Activated naive CD4-positive, alpha-beta T cell treated with anti-CD3 and anti-CD28 coated beads, Interleukin-2, amount 50 U/mL, for 24 hours (primary cell): ENCODE data around the gene UNC80.

Experiments
- H3K27ac Mint-ChIP-seq: one replicate; pipeline ENCODE4 v1.8.0; 2021; ENCODE audit warnings: mild to moderate bottlenecking, mixed read lengths
- H3K27me3 Mint-ChIP-seq: one replicate; pipeline ENCODE4 v1.8.0; 2021; ENCODE audit warnings: mixed read lengths
- H3K36me3 Mint-ChIP-seq: one replicate; pipeline ENCODE4 v1.8.0; 2021; ENCODE audit warnings: mixed read lengths
- H3K4me1 Mint-ChIP-seq: one replicate; pipeline ENCODE4 v1.8.0; 2021; ENCODE audit warnings: mixed read lengths
- H3K4me3 Mint-ChIP-seq: one replicate; pipeline ENCODE4 v1.8.0; 2021; ENCODE audit warnings: mild to moderate bottlenecking, mixed read lengths
- H3K9me3 Mint-ChIP-seq: one replicate; pipeline ENCODE4 v1.8.0; 2021; ENCODE audit warnings: mixed read lengths

UNC80 gene

DNA sequence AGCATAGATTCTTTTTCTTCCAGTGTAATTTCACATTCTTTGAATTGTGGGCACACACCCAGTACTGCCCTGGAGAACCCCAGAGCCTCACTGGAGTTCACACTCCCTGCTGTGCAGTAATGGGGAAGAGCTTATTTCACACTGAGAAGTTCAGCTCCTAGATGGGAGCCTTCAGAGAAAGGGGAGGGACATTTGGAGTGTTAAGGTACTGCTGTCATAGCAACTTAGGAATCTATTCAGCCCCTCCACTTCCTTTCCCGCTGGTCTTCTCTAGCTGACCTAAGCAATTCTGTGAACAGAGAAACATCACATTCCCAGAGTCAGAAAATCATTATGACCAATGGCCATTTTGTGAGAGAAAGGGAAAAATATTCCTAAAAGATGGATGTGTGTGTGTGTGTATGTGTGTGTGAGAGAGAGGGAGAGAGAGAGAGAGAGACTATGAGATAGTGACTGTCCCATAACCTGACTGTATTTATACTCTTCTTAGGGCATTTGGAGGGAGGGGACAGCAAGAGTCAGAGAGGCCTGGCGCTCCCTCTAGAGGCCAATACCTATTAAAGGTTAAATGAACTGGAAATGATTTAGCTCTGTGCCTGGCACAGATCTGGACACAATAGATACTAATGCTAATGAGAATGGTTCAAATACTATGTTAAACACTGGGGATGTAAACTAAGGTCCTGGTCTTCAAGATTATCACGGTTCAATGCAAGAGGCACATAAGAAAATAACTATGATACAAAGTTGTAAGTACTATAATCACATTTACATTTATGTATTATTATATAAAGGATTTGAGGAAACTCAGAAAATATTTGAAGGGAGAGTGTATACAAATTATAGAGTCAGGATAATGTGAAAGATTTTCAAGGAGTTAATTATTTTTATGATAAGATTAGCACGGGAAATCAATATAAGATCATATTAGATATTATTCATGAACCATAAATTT lies 189.3 kb downstream of the UNC80 start:
- H3K36me3 Mint-ChIP-seq = no peaks in the 10 kb centered on the region
- no peaks in the 10 kb centered on the region for H3K4me1 Mint-ChIP-seq
- no peak overlapping the region for H3K4me3 Mint-ChIP-seq
- H3K27ac Mint-ChIP-seq = no peak overlapping the region
- no peaks in the 10 kb centered on the region for H3K27me3 Mint-ChIP-seq
- H3K9me3 Mint-ChIP-seq = no peaks in the 10 kb centered on the region

DNA sequence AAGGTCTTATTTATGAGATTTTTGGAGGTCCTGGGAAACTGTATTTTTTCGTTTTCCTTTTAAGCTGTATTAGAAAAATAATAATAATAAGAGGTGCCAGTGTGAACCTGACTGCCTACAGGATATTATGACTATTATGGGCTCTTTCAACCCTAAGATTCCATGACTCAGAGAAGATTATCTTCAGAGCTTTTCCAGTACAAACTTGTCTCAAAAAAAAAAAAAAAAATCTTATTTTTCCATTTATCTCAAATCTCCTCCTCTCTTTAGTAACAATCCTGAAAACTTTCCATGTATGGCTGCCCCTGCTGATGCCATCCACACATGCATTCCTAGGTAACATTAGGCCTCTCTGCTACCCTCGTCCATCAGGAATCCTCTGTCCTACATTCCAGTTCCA lies 194.1 kb downstream of the UNC80 start:
- Mint-ChIP-seq H3K9me3 (no peaks in the 10 kb centered on the region), H3K4me1 (no peaks in the 10 kb centered on the region), H3K4me3 (no peak overlapping the region), H3K27me3 (no peaks in the 10 kb centered on the region), H3K27ac (no peak overlapping the region), H3K36me3 (no peaks in the 10 kb centered on the region)

DNA sequence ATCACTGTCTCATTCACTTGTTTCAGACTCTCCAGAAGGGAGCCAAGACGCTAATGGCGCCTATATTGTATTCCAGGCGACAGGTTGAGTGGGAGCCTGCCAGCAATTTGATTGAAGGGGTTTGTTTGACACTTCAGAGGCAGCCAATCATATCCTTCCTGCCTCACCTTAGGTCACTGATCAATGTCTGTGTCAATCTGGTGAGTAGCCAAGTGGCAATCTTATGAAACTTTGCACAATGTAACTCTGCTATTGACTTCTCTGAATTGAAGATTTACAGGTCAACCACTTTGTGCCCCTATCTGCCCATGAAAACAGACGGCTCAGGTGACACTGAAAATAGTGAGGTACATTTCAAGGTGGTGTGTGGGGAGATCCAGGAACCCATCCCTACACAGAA lies 198.1 kb downstream of the UNC80 start:
- Mint-ChIP-seq H3K4me3 (no peak overlapping the region), H3K27ac (no peak overlapping the region), H3K4me1 (no peaks in the 10 kb centered on the region), H3K27me3 (peaks cover 8% of the 10 kb centered on the region), H3K9me3 (no peaks in the 10 kb centered on the region), H3K36me3 (no peaks in the 10 kb centered on the region)

DNA sequence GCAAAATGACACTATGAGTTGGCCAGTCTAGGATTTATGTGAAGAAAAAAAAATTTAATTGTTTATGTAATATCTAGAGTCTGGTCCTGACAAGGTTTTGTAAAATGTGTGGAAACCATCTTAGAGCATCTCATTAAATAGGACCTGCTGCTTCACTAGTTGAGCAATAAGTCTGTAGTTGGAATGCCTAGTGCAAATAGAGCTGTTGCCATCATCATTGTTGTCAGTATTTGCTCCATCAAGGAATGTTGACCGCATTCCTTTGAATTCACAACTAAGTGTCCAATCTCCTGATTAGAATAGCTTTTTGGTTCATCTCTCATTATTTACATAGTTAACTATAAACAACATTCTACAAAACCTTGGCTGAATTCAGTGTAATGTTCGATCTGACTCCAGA lies 198.6 kb downstream of the UNC80 start:
- Mint-ChIP-seq H3K27me3 (peaks cover 8% of the 10 kb centered on the region), H3K36me3 (no peaks in the 10 kb centered on the region), H3K4me1 (no peaks in the 10 kb centered on the region), H3K27ac (no peak overlapping the region), H3K4me3 (no peak overlapping the region), H3K9me3 (no peaks in the 10 kb centered on the region)

DNA sequence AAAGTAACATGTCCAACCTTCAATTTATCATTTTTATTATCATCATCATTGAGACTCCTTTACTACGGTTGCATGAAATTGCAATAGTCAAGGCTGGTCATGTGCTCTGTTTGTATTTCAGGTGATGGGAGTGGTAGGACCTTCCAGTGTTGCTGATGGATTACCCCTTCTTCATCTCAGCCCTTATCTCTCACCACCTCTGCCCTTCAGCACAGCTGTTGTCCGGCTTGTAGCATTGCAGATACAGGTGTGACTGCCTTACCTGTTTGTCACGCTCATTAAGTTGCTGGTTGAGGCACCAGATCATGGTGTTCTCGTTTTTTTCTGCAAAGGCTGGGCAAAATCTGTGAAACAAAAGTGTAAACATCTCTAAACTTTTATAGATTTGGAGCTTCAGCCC lies 199.1 kb downstream of the UNC80 start:
- Mint-ChIP-seq H3K4me3 (no peak overlapping the region), H3K36me3 (no peaks in the 10 kb centered on the region), H3K27ac (no peak overlapping the region), H3K4me1 (no peaks in the 10 kb centered on the region), H3K27me3 (peaks cover 8% of the 10 kb centered on the region), H3K9me3 (no peaks in the 10 kb centered on the region)

DNA sequence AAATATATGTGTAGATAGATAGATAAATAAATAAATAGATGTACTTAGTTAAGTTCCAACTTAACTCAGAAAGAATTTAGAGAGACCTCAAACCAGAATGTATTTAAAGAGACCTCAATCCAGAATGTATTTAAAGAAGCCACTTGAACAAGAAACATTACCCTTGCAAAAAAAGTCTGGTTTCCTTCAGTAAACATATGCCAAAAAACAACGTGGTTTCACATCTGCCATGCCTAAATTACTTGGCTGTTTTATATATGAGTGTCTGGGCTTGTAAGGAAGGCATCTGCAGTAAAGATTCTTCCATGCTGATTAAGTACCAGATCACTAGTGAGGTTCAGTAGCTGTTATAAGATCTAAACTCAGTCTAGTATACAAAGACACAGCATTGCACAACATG lies 201.7 kb downstream of the UNC80 start:
- no peaks in the 10 kb centered on the region for H3K4me1 Mint-ChIP-seq
- H3K27me3 Mint-ChIP-seq = peaks cover 8% of the 10 kb centered on the region
- no peaks in the 10 kb centered on the region for H3K9me3 Mint-ChIP-seq
- no peak overlapping the region for H3K27ac Mint-ChIP-seq
- H3K36me3 Mint-ChIP-seq = no peaks in the 10 kb centered on the region
- H3K4me3 Mint-ChIP-seq = no peak overlapping the region

DNA sequence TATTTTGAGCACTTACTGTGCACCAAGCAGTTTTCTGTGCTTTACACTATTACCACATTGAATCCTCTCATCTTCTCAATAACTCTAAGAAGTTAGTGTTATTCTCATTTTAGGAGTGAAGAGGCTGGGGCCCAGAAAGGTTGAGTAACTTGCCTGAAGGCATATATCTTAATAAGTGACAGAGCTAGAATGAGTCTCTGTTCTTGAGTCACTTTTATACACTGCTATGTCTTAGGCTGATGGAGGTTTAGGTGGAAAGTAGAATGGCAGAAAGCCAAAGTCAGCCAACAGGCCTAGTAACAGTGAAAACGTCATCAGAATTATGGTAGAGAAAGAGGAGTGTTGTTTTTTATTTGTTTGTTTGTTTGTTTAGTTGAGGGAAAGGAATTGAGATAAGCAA lies 202.9 kb downstream of the UNC80 start:
- peaks cover 8% of the 10 kb centered on the region for H3K27me3 Mint-ChIP-seq
- no peaks in the 10 kb centered on the region for H3K9me3 Mint-ChIP-seq
- no peak overlapping the region for H3K27ac Mint-ChIP-seq
- H3K36me3 Mint-ChIP-seq = no peaks in the 10 kb centered on the region
- no peaks in the 10 kb centered on the region for H3K4me1 Mint-ChIP-seq
- H3K4me3 Mint-ChIP-seq = no peak overlapping the region

DNA sequence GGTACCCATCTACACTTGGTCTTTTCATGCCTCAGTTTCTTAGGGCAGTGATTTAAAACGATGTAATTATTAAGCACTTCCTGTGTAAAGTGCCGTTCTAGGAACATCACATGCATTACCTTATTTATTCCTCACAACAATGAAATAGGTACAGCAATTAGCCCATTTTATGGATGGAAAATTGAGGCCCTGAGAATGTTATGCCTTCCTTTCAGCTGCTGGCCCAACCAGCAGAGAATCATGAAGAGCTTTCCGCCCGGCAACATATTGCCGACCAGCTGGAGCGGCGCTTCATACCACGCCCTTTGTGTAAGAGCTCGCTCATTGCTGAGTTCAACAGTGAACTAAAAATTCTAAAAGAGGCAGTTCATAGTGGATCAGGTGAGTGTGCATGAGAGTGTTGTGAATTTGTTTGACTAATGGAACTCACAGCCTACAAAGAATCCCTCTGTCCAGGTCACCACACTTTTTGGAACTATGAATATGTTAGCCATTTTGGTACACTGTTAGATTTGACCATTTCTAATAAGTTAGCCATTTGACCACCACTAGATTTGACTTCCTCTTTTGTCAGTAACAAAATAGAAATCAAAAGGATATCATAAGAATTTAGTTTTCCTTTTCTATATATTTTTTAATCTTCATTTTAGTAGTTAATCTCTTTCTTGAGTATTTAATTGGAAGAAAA lies 205.2 kb downstream of the UNC80 start:
- peaks cover 6% of the 10 kb centered on the region for H3K27me3 Mint-ChIP-seq
- H3K27ac Mint-ChIP-seq = no peak overlapping the region
- H3K36me3 Mint-ChIP-seq = no peaks in the 10 kb centered on the region
- H3K4me1 Mint-ChIP-seq = no peaks in the 10 kb centered on the region
- no peak overlapping the region for H3K4me3 Mint-ChIP-seq
- no peaks in the 10 kb centered on the region for H3K9me3 Mint-ChIP-seq

DNA sequence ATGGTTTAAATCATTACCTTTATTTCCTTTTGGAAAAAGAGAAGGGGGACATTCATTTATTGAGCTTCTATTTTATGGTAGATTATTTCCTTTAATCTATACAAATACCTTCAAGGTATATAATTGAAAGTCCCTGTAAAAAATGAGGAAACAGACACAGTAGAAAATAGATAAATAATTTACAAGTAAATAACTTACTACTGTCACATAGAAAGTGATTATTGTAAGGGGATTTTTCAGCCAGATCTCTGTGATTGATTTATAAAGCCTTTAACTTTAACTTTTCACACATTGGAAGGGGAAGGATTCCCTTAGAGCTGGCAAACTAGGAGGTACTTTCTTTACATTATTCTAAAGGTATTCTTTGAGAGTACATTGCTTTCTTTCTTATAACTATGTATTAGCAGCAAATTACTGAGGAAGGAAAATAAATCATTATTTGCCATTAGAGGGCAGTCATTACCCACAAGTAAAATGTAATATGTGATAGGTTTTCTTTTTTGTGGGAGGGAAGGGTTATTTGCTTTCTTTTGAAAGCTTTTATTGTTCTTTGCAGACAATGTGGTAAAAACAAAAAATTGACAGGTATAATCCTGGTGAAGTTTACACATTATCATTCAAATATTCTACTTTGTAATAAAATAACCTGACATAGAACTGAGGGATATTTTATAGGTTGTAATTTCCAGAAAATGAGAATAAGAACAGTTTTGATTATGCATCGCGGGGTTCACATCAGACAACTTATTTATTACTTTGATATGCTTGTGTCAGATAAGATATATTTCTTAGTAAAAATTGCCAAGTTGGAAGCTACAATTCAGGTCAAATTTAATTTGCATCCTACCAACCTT lies 206.0 kb downstream of the UNC80 start:
- no peak overlapping the region for H3K4me3 Mint-ChIP-seq
- H3K9me3 Mint-ChIP-seq = no peaks in the 10 kb centered on the region
- no peaks in the 10 kb centered on the region for H3K36me3 Mint-ChIP-seq
- no peaks in the 10 kb centered on the region for H3K4me1 Mint-ChIP-seq
- peaks cover 3% of the 10 kb centered on the region for H3K27me3 Mint-ChIP-seq
- no peak overlapping the region for H3K27ac Mint-ChIP-seq

DNA sequence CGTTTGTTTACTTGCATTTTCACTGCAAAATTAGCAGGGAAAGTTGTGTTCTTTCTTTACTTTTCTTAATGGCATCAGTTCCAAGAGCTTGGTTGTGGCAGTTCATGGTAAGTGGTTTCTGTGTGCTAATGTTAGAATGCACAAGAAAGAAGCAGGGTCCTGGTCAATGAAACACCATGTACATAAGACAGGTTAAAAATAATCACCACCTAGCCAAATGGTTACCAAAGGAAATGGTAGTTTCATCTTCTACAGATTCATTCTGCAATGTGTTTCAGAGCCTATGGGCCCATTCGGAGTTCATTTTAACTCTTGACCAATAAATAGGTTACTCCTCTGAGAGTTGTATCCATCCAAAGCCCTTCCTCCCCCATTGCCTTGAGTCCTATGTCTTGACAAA lies 212.7 kb downstream of the UNC80 start:
- no peak overlapping the region for H3K4me3 Mint-ChIP-seq
- H3K9me3 Mint-ChIP-seq = no peaks in the 10 kb centered on the region
- peaks cover 4% of the 10 kb centered on the region for H3K27me3 Mint-ChIP-seq
- no peak overlapping the region for H3K27ac Mint-ChIP-seq
- H3K36me3 Mint-ChIP-seq = no peaks in the 10 kb centered on the region
- no peaks in the 10 kb centered on the region for H3K4me1 Mint-ChIP-seq

DNA sequence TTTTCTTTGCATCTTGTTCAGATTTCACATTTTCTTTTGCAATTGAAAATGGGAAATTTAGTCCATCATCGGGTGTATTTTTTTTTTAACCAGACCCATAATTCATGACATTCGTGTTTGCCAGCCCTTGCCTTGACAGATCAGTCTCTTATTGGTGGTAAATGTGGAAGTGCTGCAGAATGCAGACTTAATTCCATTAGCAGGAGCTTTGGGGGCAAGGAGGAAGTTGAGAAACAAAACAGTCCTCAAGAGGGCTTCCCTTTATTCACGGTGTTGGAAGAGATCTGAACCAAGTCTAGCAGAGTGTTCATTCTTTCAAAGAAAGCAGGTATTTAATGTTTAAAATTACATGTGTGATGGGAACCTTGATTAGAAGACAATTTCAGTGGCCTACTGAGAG lies 214.2 kb downstream of the UNC80 start:
- H3K4me3 Mint-ChIP-seq = no peak overlapping the region

DNA sequence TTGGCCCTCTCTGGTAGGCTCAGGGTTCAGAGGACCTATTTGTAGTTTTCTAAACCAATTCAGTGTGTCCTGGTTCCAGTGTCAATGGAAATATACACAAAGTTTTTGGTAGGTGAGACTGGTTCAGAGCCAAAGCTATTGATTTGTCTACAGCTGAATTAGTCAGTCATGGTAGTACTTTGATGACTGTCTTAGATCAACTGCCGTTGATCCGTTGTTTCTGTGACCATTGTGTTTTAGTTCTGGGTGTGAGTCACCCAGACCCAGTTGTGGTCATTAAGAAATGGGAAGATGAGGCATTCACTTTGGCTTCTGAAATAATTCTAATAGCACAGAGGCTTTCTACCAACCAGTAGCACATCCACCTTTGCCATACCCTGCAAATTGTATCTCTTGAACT lies 214.8 kb downstream of the UNC80 start:
- no peaks in the 10 kb centered on the region for H3K4me1 Mint-ChIP-seq
- H3K4me3 Mint-ChIP-seq = no peak overlapping the region
- no peak overlapping the region for H3K27ac Mint-ChIP-seq
- H3K27me3 Mint-ChIP-seq = peaks cover 4% of the 10 kb centered on the region
- H3K9me3 Mint-ChIP-seq = no peaks in the 10 kb centered on the region
- no peaks in the 10 kb centered on the region for H3K36me3 Mint-ChIP-seq

More for the DNA sequence above, 214.2 kb downstream of the UNC80 start:
- peaks cover 4% of the 10 kb centered on the region for H3K27me3 Mint-ChIP-seq
- no peaks in the 10 kb centered on the region for H3K36me3 Mint-ChIP-seq
- no peaks in the 10 kb centered on the region for H3K9me3 Mint-ChIP-seq
- H3K27ac Mint-ChIP-seq = no peak overlapping the region
- no peaks in the 10 kb centered on the region for H3K4me1 Mint-ChIP-seq

DNA sequence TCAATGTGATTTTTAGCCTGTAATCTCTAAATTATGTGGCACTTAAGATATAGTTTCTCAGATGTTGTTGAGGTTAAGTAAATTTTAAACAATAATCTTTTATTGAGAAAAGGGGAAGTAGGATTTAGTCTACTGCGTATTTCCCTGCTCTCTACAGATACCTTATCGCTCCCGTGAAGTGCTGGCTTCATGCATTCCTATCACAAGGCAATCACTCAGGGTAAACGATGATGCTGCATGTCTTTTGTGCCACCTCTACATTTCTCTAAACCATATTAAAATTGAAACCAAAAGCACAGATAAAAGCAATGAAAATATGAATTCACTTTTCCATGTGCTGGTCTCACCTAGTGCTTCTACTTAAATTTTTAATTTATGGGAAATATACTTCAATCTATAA lies 216.4 kb downstream of the UNC80 start:
- H3K27ac Mint-ChIP-seq = no peak overlapping the region
- H3K4me3 Mint-ChIP-seq = no peak overlapping the region
- H3K4me1 Mint-ChIP-seq = no peaks in the 10 kb centered on the region

DNA sequence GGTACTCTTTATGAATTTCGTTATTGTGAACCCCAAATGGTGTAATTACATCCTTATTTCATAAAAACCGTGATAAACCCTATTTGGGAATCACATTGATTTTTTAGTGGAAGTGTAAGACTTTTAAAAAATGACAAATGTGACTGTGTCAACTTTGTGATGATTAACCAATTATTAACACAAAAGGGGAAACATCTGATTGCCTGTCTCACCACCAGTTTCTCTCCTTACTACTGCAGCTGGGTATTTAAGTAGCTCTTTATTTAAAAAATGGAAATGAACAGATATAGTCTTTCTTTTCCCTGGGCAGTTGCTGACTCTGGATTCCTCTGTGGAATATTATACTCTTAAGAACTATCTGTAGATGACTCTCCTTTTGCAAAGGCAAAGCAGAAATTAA lies 219.2 kb downstream of the UNC80 start:
- no peak overlapping the region for H3K4me3 Mint-ChIP-seq
- no peaks in the 10 kb centered on the region for H3K9me3 Mint-ChIP-seq

More for the DNA sequence above, 216.4 kb downstream of the UNC80 start:
- no peaks in the 10 kb centered on the region for H3K9me3 Mint-ChIP-seq
- no peaks in the 10 kb centered on the region for H3K36me3 Mint-ChIP-seq
- peaks cover 4% of the 10 kb centered on the region for H3K27me3 Mint-ChIP-seq

DNA sequence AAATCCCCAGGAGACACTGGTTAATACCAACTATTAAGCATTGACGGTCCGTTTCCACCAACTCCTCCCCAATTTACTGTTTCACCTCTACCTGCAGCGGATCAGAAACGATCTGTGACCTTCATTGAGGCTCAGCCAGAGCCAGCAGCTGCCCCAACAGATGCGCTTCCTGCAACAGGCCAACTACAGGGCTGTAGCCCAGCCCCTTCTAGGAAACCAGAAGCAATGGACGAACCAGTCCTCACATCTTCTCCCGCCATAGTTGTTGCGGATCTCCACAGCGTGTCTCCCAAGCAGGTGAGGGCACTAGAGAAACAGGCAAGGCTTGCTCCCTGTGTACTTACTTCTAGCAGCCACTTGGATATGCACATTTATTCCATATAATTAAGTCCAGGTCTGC lies 222.3 kb downstream of the UNC80 start:
- no peak overlapping the region for H3K4me3 Mint-ChIP-seq
- H3K36me3 Mint-ChIP-seq = no peaks in the 10 kb centered on the region
- no peak overlapping the region for H3K27ac Mint-ChIP-seq
- no peaks in the 10 kb centered on the region for H3K27me3 Mint-ChIP-seq
- H3K9me3 Mint-ChIP-seq = no peaks in the 10 kb centered on the region
- no peaks in the 10 kb centered on the region for H3K4me1 Mint-ChIP-seq

More for the DNA sequence above, 219.2 kb downstream of the UNC80 start:
- H3K4me1 Mint-ChIP-seq = no peaks in the 10 kb centered on the region
- H3K27me3 Mint-ChIP-seq = no peaks in the 10 kb centered on the region
- no peaks in the 10 kb centered on the region for H3K36me3 Mint-ChIP-seq
- no peak overlapping the region for H3K27ac Mint-ChIP-seq
